Endothelial cell of umbilical vein (primary cell): ENCODE results near the gene NPS. TPM values are rescaled to one million over a fixed set of nuclear protein-coding genes. Genes with fewer than 3 reads are reported as not detected.

Source experiments
- BruUV-seq: library from RNA; stranded (reverse); fragments of 400-500 nt; replicated peaks from 2 replicates; lab custom pipeline; 2021; lab: Mats Ljungman, UMichigan
- CTCF ChIA-PET: fragments of 300-600, 350-600 bp; sonication (Branson Sonifier 250); formaldehyde crosslinking; loops from one replicate; lab custom pipeline; 2021; ENCODE audit warnings: antibody characterized with exemption, inconsistent platforms; lab: Charles Lee
- POLR2A ChIA-PET: fragments of 300-600, 350-600 bp; sonication (Branson Sonifier 250); formaldehyde crosslinking; loops from one replicate; lab custom pipeline; 2021; ENCODE audit warnings: antibody characterized with exemption, inconsistent platforms; lab: Charles Lee
- DNase-seq: peaks from one replicate; pipeline ENCODE4 v3.0.0-alpha.2; 2011; ENCODE audit warnings: low read depth, low spot score
- FAIRE-seq: peaks from 2 replicates; lab custom pipeline; 2011; peaks lifted over from hg19 to GRCh38; lab: Jason Lieb, UNC
- H2AFZ ChIP-seq: 2 replicates; pipeline ENCODE4 v1.6.0; 2012; ENCODE audit warnings: low read depth, low read length, control low read depth, inconsistent platforms
- H3K27ac ChIP-seq: 2 replicates; pipeline ENCODE4 v1.5.1; 2011; ENCODE audit warnings: low read depth, mild to moderate bottlenecking, control low read depth, low read length, moderate library complexity; ENCODE audit not compliant: insufficient read depth
- H3K27me3 ChIP-seq, 2 experiments: 2 replicates each; pipeline versions ENCODE4 v1.6.0 to v1.6.1; 2011; ENCODE audit warnings: low read length in 2 of 2, mixed read lengths in 1 of 2; ENCODE audit not compliant: control insufficient read depth in 2 of 2, insufficient read depth in 2 of 2
- H3K36me3 ChIP-seq, 2 experiments: 2 replicates in 1 of 2; 3 replicates in 1 of 2; pipeline ENCODE4 v1.5.1; 2011; ENCODE audit warnings: low read length in 2 of 2, mild to moderate bottlenecking in 1 of 2, moderate library complexity in 1 of 2; ENCODE audit not compliant: control insufficient read depth in 2 of 2, insufficient read depth in 2 of 2; ENCODE audit errors: extremely low read depth in 1 of 2
- H3K4me1 ChIP-seq: 3 replicates; pipeline ENCODE4 v1.5.1; 2011; ENCODE audit warnings: mild to moderate bottlenecking, low read length; ENCODE audit not compliant: control insufficient read depth, insufficient read depth; ENCODE audit errors: extremely low read depth
- H3K4me2 ChIP-seq: 2 replicates; pipeline ENCODE4 v1.6.1; 2011; ENCODE audit warnings: low read length, control low read depth, mixed read lengths; ENCODE audit not compliant: insufficient read depth
- H3K4me3 ChIP-seq, 3 experiments: fragments of 200-600 bp in 1 of 3; sonication (generic), shearing (Covaris generic) in 1 of 3; replicated peaks in 1 of 3; 2 replicates each; pipeline ENCODE4 v1.5.1; 2011 to 2016; ENCODE audit warnings: control low read depth in 3 of 3, low read length in 3 of 3, mild to moderate bottlenecking in 2 of 3, inconsistent platforms in 1 of 3, low read depth in 1 of 3, moderate library complexity in 1 of 3; ENCODE audit not compliant: insufficient read depth in 1 of 3
- H3K79me2 ChIP-seq: 2 replicates; pipeline ENCODE4 v1.6.0; 2012; ENCODE audit warnings: low read length, inconsistent platforms; ENCODE audit not compliant: control insufficient read depth, insufficient read depth
- H3K9ac ChIP-seq: replicated peaks from 2 replicates; pipeline ENCODE3; 2011; ENCODE audit warnings: low read length, control low read depth; ENCODE audit not compliant: insufficient read depth; ENCODE audit errors: extremely low read depth
- H3K9me1 ChIP-seq: replicated peaks from 3 replicates; pipeline ENCODE4 v1.6.0; 2011; ENCODE audit warnings: mild to moderate bottlenecking, low read length; ENCODE audit not compliant: control insufficient read depth, insufficient read depth; ENCODE audit errors: extremely low read depth
- H3K9me3 ChIP-seq: replicated peaks from 2 replicates; pipeline ENCODE4 v1.5.1; 2012; ENCODE audit warnings: low read length, inconsistent platforms; ENCODE audit not compliant: control insufficient read depth, insufficient read depth
- H4K20me1 ChIP-seq: replicated peaks from 2 replicates; pipeline ENCODE3; 2011; ENCODE audit warnings: mild to moderate bottlenecking, low read length; ENCODE audit not compliant: control insufficient read depth, insufficient read depth; ENCODE audit errors: extremely low read depth
- EZH2 ChIP-seq: IDR thresholded peaks from 2 replicates; pipeline ENCODE4 v1.6.1; 2012; ENCODE audit warnings: borderline replicate concordance, low read depth, mild to moderate bottlenecking, moderate library complexity, low read length, inconsistent platforms; ENCODE audit not compliant: severe bottlenecking
- FOS ChIP-seq: IDR thresholded peaks from 2 replicates; pipeline ENCODE4 v1.6.1; 2011; ENCODE audit warnings: mild to moderate bottlenecking, low read length, moderate library complexity, borderline replicate concordance; ENCODE audit not compliant: insufficient read depth
- GATA2 ChIP-seq: IDR thresholded peaks from 2 replicates; pipeline ENCODE4 v1.7.0; 2011; ENCODE audit warnings: low read depth, mild to moderate bottlenecking, moderate library complexity, mixed read lengths, low read length; ENCODE audit not compliant: insufficient read length, insufficient read depth
- JUN ChIP-seq: IDR thresholded peaks from 2 replicates; pipeline ENCODE4 v1.6.1; 2011; ENCODE audit warnings: borderline replicate concordance, low read depth; ENCODE audit not compliant: insufficient read length, insufficient read depth
- MYC ChIP-seq: IDR thresholded peaks from one replicate; pipeline ENCODE4 v1.6.1; 2011; ENCODE audit warnings: mild to moderate bottlenecking, low read depth, low read length
- POLR2A ChIP-seq: IDR thresholded peaks from 2 replicates; pipeline ENCODE4 v1.6.1; 2012; ENCODE audit warnings: low read depth, mild to moderate bottlenecking, control low read depth, low read length
- POLR2AphosphoS5 ChIP-seq: IDR thresholded peaks from 2 replicates; pipeline ENCODE4 v1.6.1; 2012; ENCODE audit warnings: low read depth, mild to moderate bottlenecking, control low read depth, low read length, moderate library complexity; ENCODE audit not compliant: insufficient read depth
- dilution Hi-C: fragments of 300-500 bp; cut with MboI; formaldehyde crosslinking; loops from one replicate; pipeline ENCODE4 v1.15.0; 2019; ENCODE audit warnings: low sequenced_read_pairs; ENCODE audit not compliant: extremely low pct_ligation_motif_present
- intact Hi-C: fragments of 100-400 bp; cut with micrococcal nuclease; formaldehyde crosslinking; loops from one replicate; pipeline ENCODE4 v1.10.0; 2022
- polyA plus RNA-seq, 4 experiments: library from polyadenylated mRNA; depleted of rRNA in 3 of 4; stranded (reverse) in 3 of 4; unstranded in 1 of 4; fragments of >200 nt; gene quantifications; 2 replicates each; pipeline versions ENCODE4 v1.2.1 to v1.2.3, GENCODE V29; 2011 to 2012; ENCODE audit warnings: missing spikeins in 1 of 4
- total RNA-seq: library from RNA; stranded (reverse); gene quantifications from 2 replicates; pipeline ENCODE4 v1.2.3, GENCODE V29; 2021
- TF ChIP-seq, protein P1 (sequence below), 2 donors: IDR thresholded peaks; 1 replicate in 1 of 2; 2 replicates in 1 of 2; pipeline ENCODE4 v1.5.1; 2011; ENCODE audit warnings: low read length in 2 of 2, mild to moderate bottlenecking in 2 of 2, moderate library complexity in 2 of 2, control low read depth in 1 of 2, inconsistent platforms in 1 of 2, low read depth in 1 of 2; ENCODE audit not compliant: insufficient read depth in 1 of 2; ENCODE audit errors: extremely low read depth in 1 of 2
- TF ChIP-seq, protein P2 (sequence below): IDR thresholded peaks from 2 replicates; pipeline ENCODE4 v1.6.1; 2011; ENCODE audit not compliant: insufficient read depth, insufficient read length

The NPS gene
- total and polyA plus RNA-seq, 2 donors (not counting 3 experiments of a cell fraction or from before 2014, with no cell fraction given): not detected

DNA sequence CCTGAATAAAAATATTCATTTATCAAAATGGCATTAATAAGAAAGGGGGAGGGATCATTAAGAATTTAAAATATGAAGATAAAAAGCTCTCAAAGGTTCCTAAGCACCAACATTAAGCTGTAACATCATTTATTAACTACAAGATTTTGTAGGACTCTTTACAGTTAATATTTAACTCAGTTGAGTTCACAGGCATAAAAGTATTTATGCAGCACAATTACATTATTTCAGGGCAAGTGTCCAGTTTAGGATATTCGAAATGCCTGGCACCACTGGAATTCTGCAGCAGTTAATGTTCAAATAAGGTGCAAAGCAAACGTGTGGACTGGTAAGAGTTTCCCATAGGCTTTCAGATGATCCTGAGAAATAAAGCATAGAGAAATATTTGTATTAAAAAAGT, 30.5 kb downstream of the NPS start:
- Histone ChIP-seq H3K4me2 (no peak overlapping the region), H3K27me3 (no peaks in the 10 kb centered on the region), H3K36me3 (no peaks in the 10 kb centered on the region), H3K9me1 (no peaks in the 10 kb centered on the region), H3K4me1 (no peaks in the 10 kb centered on the region), H3K9me3 (no peaks in the 10 kb centered on the region), H3K4me3 (no peak overlapping the region), H4K20me1 (no peaks in the 10 kb centered on the region), H3K27ac (no peak overlapping the region), H3K79me2 (no peaks in the 10 kb centered on the region), H3K9ac (no peak overlapping the region), H2AFZ (no peak overlapping the region)
- ChIA-PET POLR2A (no interaction called here), CTCF (no interaction called here)
- FAIRE-seq (no peak), DNase-seq (no peak)
- BruUV-seq: no TSS peak
- TF ChIP-seq EZH2 (no peak), FOS (no peak), POLR2AphosphoS5 (no peak), JUN (no peak), GATA2 (no peak), POLR2A (no peak), MYC (no peak)
- TF ChIP-seq, protein P1, sequence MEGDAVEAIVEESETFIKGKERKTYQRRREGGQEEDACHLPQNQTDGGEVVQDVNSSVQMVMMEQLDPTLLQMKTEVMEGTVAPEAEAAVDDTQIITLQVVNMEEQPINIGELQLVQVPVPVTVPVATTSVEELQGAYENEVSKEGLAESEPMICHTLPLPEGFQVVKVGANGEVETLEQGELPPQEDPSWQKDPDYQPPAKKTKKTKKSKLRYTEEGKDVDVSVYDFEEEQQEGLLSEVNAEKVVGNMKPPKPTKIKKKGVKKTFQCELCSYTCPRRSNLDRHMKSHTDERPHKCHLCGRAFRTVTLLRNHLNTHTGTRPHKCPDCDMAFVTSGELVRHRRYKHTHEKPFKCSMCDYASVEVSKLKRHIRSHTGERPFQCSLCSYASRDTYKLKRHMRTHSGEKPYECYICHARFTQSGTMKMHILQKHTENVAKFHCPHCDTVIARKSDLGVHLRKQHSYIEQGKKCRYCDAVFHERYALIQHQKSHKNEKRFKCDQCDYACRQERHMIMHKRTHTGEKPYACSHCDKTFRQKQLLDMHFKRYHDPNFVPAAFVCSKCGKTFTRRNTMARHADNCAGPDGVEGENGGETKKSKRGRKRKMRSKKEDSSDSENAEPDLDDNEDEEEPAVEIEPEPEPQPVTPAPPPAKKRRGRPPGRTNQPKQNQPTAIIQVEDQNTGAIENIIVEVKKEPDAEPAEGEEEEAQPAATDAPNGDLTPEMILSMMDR (IDR thresholded peaks at IDR 0.05; ENCODE audit: extremely low read depth in 1 of 2, insufficient read depth in 1 of 2, low read depth in 1 of 2, low read length in 2 of 2): no peak
- TF ChIP-seq, protein P2, sequence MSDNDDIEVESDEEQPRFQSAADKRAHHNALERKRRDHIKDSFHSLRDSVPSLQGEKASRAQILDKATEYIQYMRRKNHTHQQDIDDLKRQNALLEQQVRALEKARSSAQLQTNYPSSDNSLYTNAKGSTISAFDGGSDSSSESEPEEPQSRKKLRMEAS: no peak
- dilution Hi-C loops (no loop called here), intact Hi-C loops (no loop called here)
